ENCODE data around the gene ABCA7.

- TF ChIP-seq TAF1 (IDR thresholded peaks at IDR 0.05; ENCODE audit: low read depth, low read length) (no peak), POLR2AphosphoS5 (IDR thresholded peaks at IDR 0.05; ENCODE audit: low read depth, low read length) (no peak), SPI1 (IDR thresholded peaks at IDR 0.05; ENCODE audit: low read depth, low read length) (no peak), POLR2A (IDR thresholded peaks at IDR 0.05; ENCODE audit: low read depth, low read length) (no peak)
Observed at GRCh38 chr19:1101337-1101698, 61.4 kb downstream of the ABCA7 start.

Measured in GM12891 (cell line).